ENCODE data around the gene PYCARD.
"Not testable (repeated sequence)": the region's sequence is repeated elsewhere in the genome, so short reads cannot be mapped to it uniquely, and the experiment has no call there.

PYCARD gene

DNA sequence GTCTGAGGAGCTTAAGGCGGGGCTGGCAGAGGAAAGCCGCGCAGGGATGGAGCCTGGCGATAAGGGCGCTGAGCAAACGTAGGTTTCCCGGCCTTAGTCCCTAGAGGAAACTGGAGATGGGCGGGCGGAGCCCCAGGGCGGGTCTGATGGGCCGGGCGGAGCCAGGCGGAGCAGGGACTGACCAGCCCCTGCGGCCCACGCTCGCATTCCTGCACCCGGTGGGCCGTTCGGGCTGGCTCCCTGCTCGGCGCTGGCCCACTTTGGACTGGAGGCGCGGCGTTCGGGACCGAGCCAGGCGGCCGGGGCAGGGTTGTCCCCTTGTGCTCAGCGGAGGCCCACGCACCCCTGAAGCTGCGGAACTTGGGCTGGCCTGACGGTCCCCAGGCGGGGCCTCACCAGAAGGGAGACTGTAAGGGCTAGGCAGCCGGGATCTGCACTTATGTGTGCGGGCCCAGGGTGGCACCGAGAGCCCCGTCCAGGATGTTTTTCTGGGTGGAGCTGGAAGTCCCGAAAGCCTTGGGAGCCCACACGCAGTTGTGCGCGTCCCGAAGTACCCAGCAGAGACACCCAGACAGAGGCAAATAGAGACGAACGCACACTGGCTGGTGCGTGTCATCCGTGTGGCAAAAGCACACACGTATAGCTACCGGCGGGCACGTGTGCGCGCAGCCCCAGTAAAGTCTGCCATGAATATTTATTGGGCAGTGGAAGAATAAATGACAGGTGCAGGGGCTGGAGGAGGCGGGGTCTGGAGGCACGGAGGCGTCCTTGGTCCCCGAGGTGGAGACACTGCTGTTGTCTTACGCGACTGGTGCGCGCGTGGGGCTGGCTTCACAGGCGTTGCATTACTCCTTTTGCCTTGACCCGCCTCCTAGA, 13.0 kb upstream of the PYCARD start:
- DNase-seq (ENCODE audit: low spot score): no peak

- DNase-seq (ENCODE audit: low spot score): no peak
Measured at GRCh38 chr16:31214708-31215286, 12.2 kb upstream of the PYCARD start.

DNA sequence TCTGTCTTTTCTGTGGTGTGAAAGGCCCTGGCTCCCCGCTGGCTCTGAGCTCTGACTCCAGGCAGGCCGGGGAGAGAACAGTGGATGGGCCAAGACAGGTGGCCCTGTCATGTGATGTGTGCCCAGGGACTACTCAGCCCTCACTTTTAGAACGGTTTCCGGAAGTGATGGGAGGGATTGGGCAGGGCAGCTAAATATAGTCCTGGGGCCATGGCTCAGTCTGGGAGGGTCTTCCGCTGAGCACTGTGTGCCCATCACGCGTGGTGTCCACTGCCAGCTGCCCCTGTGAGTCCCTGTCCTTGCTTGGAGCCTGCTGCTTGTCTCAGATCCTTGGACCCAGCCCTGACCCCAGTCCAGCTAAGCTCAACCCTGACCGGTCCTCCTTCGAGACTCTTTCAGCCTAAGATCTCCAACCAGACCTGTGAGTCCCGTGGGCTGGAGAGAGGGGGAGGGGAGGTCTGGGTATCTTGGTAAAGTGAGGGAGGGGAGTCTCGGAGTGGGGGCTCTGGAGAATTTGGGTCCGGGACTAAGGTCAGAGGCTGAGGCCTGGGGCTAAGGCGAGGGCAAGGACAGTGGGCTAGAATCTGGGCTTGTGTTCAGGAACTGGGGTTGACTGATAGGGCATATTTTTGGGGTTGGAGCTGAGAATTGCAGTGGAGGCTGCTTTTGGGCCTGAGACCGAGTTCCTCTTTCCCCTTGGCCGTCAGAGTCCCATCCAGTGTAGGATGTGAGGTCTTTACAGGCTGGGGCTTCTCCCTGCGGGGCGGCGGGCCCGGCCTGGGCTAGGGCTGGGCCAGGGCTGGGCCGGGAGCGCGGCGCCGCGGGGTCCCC, 11.5 kb upstream of the PYCARD start, which contains the start of gene TRIM72:
Gene TRIM72 (plus strand): TSS at position 243 of the 831 bp plus-strand sequence. CDS start 620 bp downstream, outside the sequence.
- no peak for DNase-seq (ENCODE audit: low spot score)

GRCh38 chr16:31213342-31213741, 10.8 kb upstream of the PYCARD start:
- no peak for DNase-seq (ENCODE audit: low spot score)

- no peak for DNase-seq (ENCODE audit: low spot score)
Measured at GRCh38 chr16:31206776-31207175, 4.2 kb upstream of the PYCARD start.

GRCh38 chr16:31204871-31205666, 2.5 kb upstream of the PYCARD start:
- DNase-seq (ENCODE audit: low spot score): no peak

DNA sequence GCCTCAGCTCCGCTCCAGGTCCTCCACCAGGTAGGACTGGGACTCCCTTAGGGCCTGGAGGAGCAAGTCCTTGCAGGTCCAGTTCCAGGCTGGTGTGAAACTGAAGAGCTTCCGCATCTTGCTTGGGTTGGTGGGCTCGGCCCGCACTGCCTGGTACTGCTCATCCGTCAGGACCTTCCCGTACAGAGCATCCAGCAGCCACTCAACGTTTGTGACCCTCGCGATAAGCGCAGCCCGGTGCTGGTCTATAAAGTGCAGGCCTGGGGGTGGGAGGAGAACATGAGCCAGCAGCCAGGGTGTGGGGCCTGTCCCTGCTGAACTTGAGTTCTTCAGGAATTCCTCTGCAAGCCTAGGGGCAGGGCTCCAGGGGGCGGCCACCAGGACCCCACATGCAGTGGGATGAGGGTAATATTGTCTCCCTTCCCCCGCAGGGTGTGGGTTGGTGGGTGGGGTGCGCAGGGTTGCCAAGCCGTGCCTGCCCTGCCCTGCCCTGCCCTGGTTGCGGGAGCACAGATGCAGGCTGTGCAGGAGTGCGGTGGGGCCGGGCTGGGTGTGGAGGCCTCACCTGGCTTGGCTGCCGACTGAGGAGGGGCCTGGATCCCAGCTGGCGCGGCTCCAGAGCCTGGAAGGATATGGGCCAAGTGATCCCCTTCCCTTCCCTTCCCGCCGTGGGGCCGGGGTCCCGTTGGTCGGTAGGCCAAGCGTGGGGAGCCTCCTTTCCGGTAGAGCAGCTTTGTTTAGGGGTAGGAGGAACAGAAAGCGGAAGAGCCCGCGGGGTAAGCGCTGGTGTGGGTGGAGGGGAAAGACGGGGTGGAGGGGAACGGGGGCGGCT, 762 bp downstream of the PYCARD start:
- no peak for DNase-seq (ENCODE audit: low spot score)

GRCh38 chr16:31200821-31201568, 1.6 kb downstream of the PYCARD start:
- no peak for DNase-seq (ENCODE audit: low spot score)

DNA sequence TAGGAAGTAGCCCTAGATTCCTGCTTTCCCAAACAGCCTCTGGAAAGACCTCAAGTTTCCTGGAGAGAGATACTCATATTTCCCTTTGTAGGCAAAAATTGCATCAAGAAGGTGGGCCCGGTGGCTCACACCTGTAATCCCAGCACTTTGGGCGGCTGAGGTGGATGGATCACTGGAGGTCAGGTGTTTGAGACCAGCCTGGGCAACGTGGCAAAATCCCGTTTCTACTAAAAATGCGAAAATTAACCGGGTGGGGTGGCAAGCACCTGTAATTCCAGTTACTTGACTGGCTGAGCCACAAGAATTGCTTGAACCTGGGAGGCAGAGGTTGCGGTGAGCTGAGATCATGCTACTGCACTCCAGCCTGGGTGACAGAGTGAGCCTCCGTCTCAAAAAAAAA, 2.4 kb downstream of the PYCARD start:
- DNase-seq (ENCODE audit: low spot score): not testable (repeated sequence)

DNA sequence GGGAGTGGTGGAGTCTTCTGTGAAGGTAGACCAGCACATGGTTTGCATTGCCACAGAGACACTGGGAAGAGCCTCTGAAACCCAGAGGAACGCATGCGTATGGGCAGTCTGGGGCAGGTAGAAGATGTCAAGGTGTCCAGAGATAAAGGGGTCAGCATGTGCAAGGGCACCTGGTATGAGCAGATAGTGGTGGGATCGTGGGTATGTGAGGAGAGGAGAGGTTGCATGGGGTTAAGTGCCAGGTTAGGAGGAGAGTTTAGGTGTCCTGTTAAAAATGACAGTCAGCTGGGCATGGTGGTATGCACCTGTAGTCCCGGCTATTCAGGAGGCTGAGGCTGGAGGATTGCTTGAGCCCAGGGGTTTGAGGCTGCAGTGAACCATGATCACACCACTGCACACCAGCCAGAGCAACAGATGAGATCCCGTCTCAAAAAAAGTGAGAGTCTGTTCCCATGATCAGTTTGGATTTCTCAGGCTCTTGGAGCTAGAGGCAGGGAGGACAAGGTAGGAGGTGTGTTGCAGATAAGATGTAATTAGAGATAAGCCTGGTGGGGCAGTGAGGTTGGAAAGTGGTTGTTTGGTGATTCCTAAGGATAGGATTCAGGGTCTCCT, 3.0 kb downstream of the PYCARD start:
- DNase-seq (ENCODE audit: low spot score): no peak

GRCh38 chr16:31198207-31198882, 4.2 kb downstream of the PYCARD start:
- DNase-seq (ENCODE audit: low spot score): no peak

- DNase-seq (ENCODE audit: low spot score): no peak
Measured at GRCh38 chr16:31196324-31197088, 6.1 kb downstream of the PYCARD start.

- DNase-seq (ENCODE audit: low spot score): not testable (repeated sequence)
Measured at GRCh38 chr16:31195861-31196260, 6.7 kb downstream of the PYCARD start.

GRCh38 chr16:31194898-31195297, 7.7 kb downstream of the PYCARD start:
- no peak for DNase-seq (ENCODE audit: low spot score)

DNA sequence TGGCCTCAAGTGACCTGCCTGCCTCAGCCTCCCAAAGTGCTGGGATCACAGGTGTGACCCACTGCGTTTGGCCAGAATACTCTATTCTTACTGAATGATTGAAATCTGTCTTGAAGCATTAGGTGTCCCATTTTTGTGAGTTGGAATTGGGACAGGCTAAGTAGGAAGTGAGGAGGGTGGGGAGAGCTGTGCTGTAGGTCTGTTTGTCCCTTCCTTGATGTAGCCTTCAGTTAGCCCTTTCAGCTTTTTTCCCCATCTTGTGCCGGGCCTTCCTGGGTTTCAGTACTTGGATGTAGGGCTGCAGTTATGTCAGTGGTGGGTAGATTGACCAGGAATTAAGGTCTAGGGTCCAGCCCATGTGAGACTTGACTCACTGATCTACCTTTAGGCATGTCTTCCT, 8.7 kb downstream of the PYCARD start:
- DNase-seq (ENCODE audit: low spot score): no peak

GRCh38 chr16:31192856-31193642, 9.5 kb downstream of the PYCARD start:
- DNase-seq (ENCODE audit: low spot score): no peak

DNA sequence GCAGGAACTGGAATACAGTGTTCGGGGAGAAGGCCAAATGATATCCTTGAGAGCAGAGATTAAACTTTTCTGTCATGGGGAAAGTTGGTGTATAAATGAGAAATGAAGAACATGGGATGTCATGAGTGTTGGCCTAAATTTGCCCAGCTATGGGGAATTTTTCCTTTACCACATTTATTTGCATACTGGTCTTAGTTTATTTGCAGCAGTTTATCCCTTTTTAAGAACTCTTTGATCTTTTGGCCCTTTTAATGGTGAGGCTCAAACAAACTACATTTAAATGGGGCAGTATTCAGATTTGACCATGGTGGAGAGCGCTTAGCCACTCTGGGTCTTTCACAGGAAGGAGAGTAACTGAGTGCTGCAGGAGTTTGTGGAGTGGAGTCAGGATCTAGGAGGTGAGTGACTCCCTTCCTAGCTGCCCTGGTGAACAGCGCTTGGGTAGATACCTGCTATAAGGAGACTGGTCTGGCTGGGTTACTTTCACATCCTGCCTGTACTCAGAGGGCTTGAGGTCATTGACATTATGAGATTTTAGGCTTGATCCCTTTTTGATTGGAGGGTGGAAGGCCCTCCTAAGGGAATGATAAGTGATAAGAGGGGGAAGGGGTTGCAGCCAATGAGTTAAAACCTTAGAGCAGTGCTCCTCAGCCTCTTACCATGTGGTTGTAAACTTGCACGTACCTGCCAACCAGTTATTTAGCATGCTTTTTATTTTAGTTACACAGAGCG, 10.7 kb downstream of the PYCARD start:
- DNase-seq (ENCODE audit: low spot score): no peak

Data from kidney capillary endothelial cell (primary cell).